ENCODE results near the gene DNASE1L3.
A peak's percentile ranks its signal among the peaks of the same experiment; 100 is the strongest.

DNASE1L3 gene

GRCh38 chr3:58158442-58159153 lies 52.2 kb downstream of the DNASE1L3 start:
- Histone ChIP-seq H3K4me3 (ENCODE audit: low read depth, low read length) (no peak overlapping the region), H3K14ac (ENCODE audit: low read length) (no peak overlapping the region), H2AK5ac (ENCODE audit: low read length) (no peak overlapping the region), H3K27me3 (ENCODE audit: insufficient read depth, low read length) (no peaks in the 10 kb centered on the region), H3K79me2 (ENCODE audit: control insufficient read depth, insufficient read depth, low read length, poor library complexity) (no peaks in the 10 kb centered on the region), H3K9me3 (ENCODE audit: insufficient read depth, low read depth, low read length) (peaks cover 2% of the 10 kb centered on the region), H4K8ac (ENCODE audit: low read depth, low read length) (no peak overlapping the region), H4K12ac (ENCODE audit: low read depth, low read length) (no peak overlapping the region), H3K27ac (ENCODE audit: low read depth, low read length) (no peak overlapping the region), H3K36me3 (ENCODE audit: control insufficient read depth in 1 of 2, insufficient read depth in 2 of 2, low read length in 2 of 2) (peaks cover 47 to 82% of the 10 kb centered on the region in 2 experiments), H2BK12ac (ENCODE audit: low read length) (no peak overlapping the region), H3K4me2 (ENCODE audit: low read length) (no peak overlapping the region), H3K79me1 (ENCODE audit: low read length) (no peaks in the 10 kb centered on the region), H3K4me1 (ENCODE audit: control insufficient read depth in 1 of 2, insufficient read depth in 2 of 2, low read length in 2 of 2) (peaks cover 2 to 5% of the 10 kb centered on the region in 2 experiments), H3K9ac (ENCODE audit: low read length) (no peak overlapping the region), H2BK5ac (ENCODE audit: low read depth, low read length, poor library complexity) (no peak overlapping the region), H2AFZ (ENCODE audit: insufficient read depth, low read length, poor library complexity) (no peak overlapping the region), H4K91ac (ENCODE audit: low read depth, low read length) (no peak overlapping the region), H3K4ac (ENCODE audit: low read depth, low read length) (no peak overlapping the region), H3K18ac (ENCODE audit: low read length) (no peak overlapping the region), H2BK120ac (ENCODE audit: insufficient read depth, low read length, poor library complexity) (no peak overlapping the region), H3K23ac (ENCODE audit: low read length) (no peak overlapping the region)
- no peak for DNase-seq
- WGBS (ENCODE audit: extremely low coverage, insufficient coverage, insufficient read length): no CpG with 5 or more reads among the region's 7 CpGs

GRCh38 chr3:58157700-58158099 lies 53.1 kb downstream of the DNASE1L3 start:
- Histone ChIP-seq H3K14ac (ENCODE audit: low read length) (no peak overlapping the region), H4K91ac (ENCODE audit: low read depth, low read length) (no peak overlapping the region), H2BK5ac (ENCODE audit: low read depth, low read length, poor library complexity) (no peak overlapping the region), H3K4me1 (ENCODE audit: control insufficient read depth in 1 of 2, insufficient read depth in 2 of 2, low read length in 2 of 2) (peaks cover 2 to 5% of the 10 kb centered on the region in 2 experiments), H3K4me2 (ENCODE audit: low read length) (no peak overlapping the region), H3K4ac (ENCODE audit: low read depth, low read length) (no peak overlapping the region), H2AFZ (ENCODE audit: insufficient read depth, low read length, poor library complexity) (no peak overlapping the region), H3K27ac (ENCODE audit: low read depth, low read length) (no peak overlapping the region), H4K12ac (ENCODE audit: low read depth, low read length) (no peak overlapping the region), H4K8ac (ENCODE audit: low read depth, low read length) (no peak overlapping the region), H3K79me2 (ENCODE audit: control insufficient read depth, insufficient read depth, low read length, poor library complexity) (no peaks in the 10 kb centered on the region), H3K27me3 (ENCODE audit: insufficient read depth, low read length) (no peaks in the 10 kb centered on the region), H3K9ac (ENCODE audit: low read length) (no peak overlapping the region), H3K79me1 (ENCODE audit: low read length) (no peaks in the 10 kb centered on the region), H3K9me3 (ENCODE audit: insufficient read depth, low read depth, low read length) (peaks cover 2% of the 10 kb centered on the region), H2BK12ac (ENCODE audit: low read length) (no peak overlapping the region), H3K18ac (ENCODE audit: low read length) (no peak overlapping the region), H2BK120ac (ENCODE audit: insufficient read depth, low read length, poor library complexity) (no peak overlapping the region), H2AK5ac (ENCODE audit: low read length) (no peak overlapping the region), H3K4me3 (ENCODE audit: low read depth, low read length) (no peak overlapping the region), H3K23ac (ENCODE audit: low read length) (no peak overlapping the region), H3K36me3 (ENCODE audit: control insufficient read depth in 1 of 2, insufficient read depth in 2 of 2, low read length in 2 of 2) (peaks cover 46 to 83% of the 10 kb centered on the region in 2 experiments)
- WGBS (ENCODE audit: extremely low coverage, insufficient coverage, insufficient read length): no CpG with 5 or more reads among the region's 11 CpGs
- DNase-seq: no peak

- H3K27ac ChIP-seq (ENCODE audit: low read depth, low read length): no peak overlapping the region
- H3K79me2 ChIP-seq (ENCODE audit: control insufficient read depth, insufficient read depth, low read length, poor library complexity): no peaks in the 10 kb centered on the region
- H3K79me1 ChIP-seq (ENCODE audit: low read length): no peaks in the 10 kb centered on the region
- H3K9ac ChIP-seq (ENCODE audit: low read length): no peak overlapping the region
- no peak overlapping the region for H3K4me3 ChIP-seq (ENCODE audit: low read depth, low read length)
- no peak overlapping the region for H2AK5ac ChIP-seq (ENCODE audit: low read length)
- H4K12ac ChIP-seq (ENCODE audit: low read depth, low read length): no peak overlapping the region
- H3K18ac ChIP-seq (ENCODE audit: low read length): no peak overlapping the region
- no peak overlapping the region for H2BK5ac ChIP-seq (ENCODE audit: low read depth, low read length, poor library complexity)
- no peak overlapping the region for H4K91ac ChIP-seq (ENCODE audit: low read depth, low read length)
- peak; percentile 33 to 36 for DNase-seq
- H3K23ac ChIP-seq (ENCODE audit: low read length): no peak overlapping the region
- H3K4me1 ChIP-seq (ENCODE audit: control insufficient read depth in 1 of 2, insufficient read depth in 2 of 2, low read length in 2 of 2): no peaks in the 10 kb centered on the region
- H3K9me3 ChIP-seq (ENCODE audit: insufficient read depth, low read depth, low read length): peaks cover 2% of the 10 kb centered on the region
- no peak overlapping the region for H4K8ac ChIP-seq (ENCODE audit: low read depth, low read length)
- H3K4ac ChIP-seq (ENCODE audit: low read depth, low read length): no peak overlapping the region
- H3K27me3 ChIP-seq (ENCODE audit: insufficient read depth, low read length): no peaks in the 10 kb centered on the region
- H3K14ac ChIP-seq (ENCODE audit: low read length): no peak overlapping the region
- no peak overlapping the region for H2AFZ ChIP-seq (ENCODE audit: insufficient read depth, low read length, poor library complexity)
- no CpG with 5 or more reads among the region's 10 CpGs for WGBS (ENCODE audit: extremely low coverage, insufficient coverage, insufficient read length)
- H2BK12ac ChIP-seq (ENCODE audit: low read length): no peak overlapping the region
- no peak overlapping the region for H2BK120ac ChIP-seq (ENCODE audit: insufficient read depth, low read length, poor library complexity)
- H3K36me3 ChIP-seq (ENCODE audit: control insufficient read depth in 1 of 2, insufficient read depth in 2 of 2, low read length in 2 of 2): peaks cover 53 to 85% of the 10 kb centered on the region in 2 experiments
- no peak overlapping the region for H3K4me2 ChIP-seq (ENCODE audit: low read length)
Measured at GRCh38 chr3:58155838-58156237, 54.9 kb downstream of the DNASE1L3 start.

- Histone ChIP-seq H4K91ac (ENCODE audit: low read depth, low read length) (no peak overlapping the region), H3K4me1 (ENCODE audit: control insufficient read depth in 1 of 2, insufficient read depth in 2 of 2, low read length in 2 of 2) (no peaks in the 10 kb centered on the region), H2BK120ac (ENCODE audit: insufficient read depth, low read length, poor library complexity) (no peak overlapping the region), H3K4me3 (ENCODE audit: low read depth, low read length) (no peak overlapping the region), H3K9me3 (ENCODE audit: insufficient read depth, low read depth, low read length) (peaks cover 2% of the 10 kb centered on the region), H3K4ac (ENCODE audit: low read depth, low read length) (no peak overlapping the region), H3K14ac (ENCODE audit: low read length) (no peak overlapping the region), H4K8ac (ENCODE audit: low read depth, low read length) (no peak overlapping the region), H3K79me1 (ENCODE audit: low read length) (no peaks in the 10 kb centered on the region), H3K36me3 (ENCODE audit: control insufficient read depth in 1 of 2, insufficient read depth in 2 of 2, low read length in 2 of 2) (peaks cover 61 to 88% of the 10 kb centered on the region in 2 experiments), H3K23ac (ENCODE audit: low read length) (no peak overlapping the region), H3K27ac (ENCODE audit: low read depth, low read length) (no peak overlapping the region), H3K27me3 (ENCODE audit: insufficient read depth, low read length) (no peaks in the 10 kb centered on the region), H3K79me2 (ENCODE audit: control insufficient read depth, insufficient read depth, low read length, poor library complexity) (no peaks in the 10 kb centered on the region), H2AFZ (ENCODE audit: insufficient read depth, low read length, poor library complexity) (peak overlapping the region; percentile 21), H2BK5ac (ENCODE audit: low read depth, low read length, poor library complexity) (no peak overlapping the region), H3K18ac (ENCODE audit: low read length) (no peak overlapping the region), H2AK5ac (ENCODE audit: low read length) (no peak overlapping the region), H2BK12ac (ENCODE audit: low read length) (no peak overlapping the region), H4K12ac (ENCODE audit: low read depth, low read length) (no peak overlapping the region), H3K9ac (ENCODE audit: low read length) (no peak overlapping the region), H3K4me2 (ENCODE audit: low read length) (no peak overlapping the region)
- no peak for DNase-seq
- WGBS (ENCODE audit: extremely low coverage, insufficient coverage, insufficient read length): no CpG with 5 or more reads among the region's 10 CpGs
Measured at GRCh38 chr3:58154626-58155449, 55.9 kb downstream of the DNASE1L3 start.

Data from trophoblast cell (in vitro differentiated cells and primary cell).